ENCODE data around the gene RFTN1. TPM values are rescaled to one million over a fixed set of nuclear protein-coding genes. Genes with fewer than 3 reads are reported as not detected.

RFTN1 gene
- total and polyA plus RNA-seq, 9 of the 15 experiments (the other 6 are each of a cell fraction or from before 2014, with no cell fraction given), result 0.08 to 0.51 (median 0.11) TPM; not detected in 6

- TF ChIP-seq CXXC5 (CRISPR knock-in tag; IDR thresholded peaks at IDR 0.05), result peak; percentile 83
- peak; percentile 50 for TF ChIP-seq FOSL1 (tag; conservative IDR thresholded peaks at IDR 0.05)
- TF ChIP-seq HIVEP1 (CRISPR knock-in tag; IDR thresholded peaks at IDR 0.05), result 0 out of 2 replicates have a peak, but pooled peaks have one; percentile 30
- peak; percentile 92 for TF ChIP-seq EP300 (IDR thresholded peaks at IDR 0.05; ENCODE audit: low read length)
- TF ChIP-seq ATF3 (IDR thresholded peaks at IDR 0.05), result peak; percentile 85
- no peak for TF ChIP-seq ATF3 (CRISPR knock-in tag; conservative IDR thresholded peaks at IDR 0.05)
- TF ChIP-seq ZNF584 (CRISPR knock-in tag; IDR thresholded peaks at IDR 0.05; ENCODE audit: low read depth), result peak; percentile 16; the same call in 1 of the 2 replicates
- 0 out of 2 replicates have a peak, but pooled peaks have one; percentile 46 for TF ChIP-seq ZNF766 (CRISPR knock-in tag; conservative IDR thresholded peaks at IDR 0.05)
- peak; percentile 88 for TF ChIP-seq SMARCA4 (IDR thresholded peaks at IDR 0.05)
- no peak for TF ChIP-seq BCL6 (CRISPR knock-in tag; IDR thresholded peaks at IDR 0.05)
- 0 out of 2 replicates have a peak, but pooled peaks have one; percentile 33 for TF ChIP-seq ETV5 (CRISPR knock-in tag; IDR thresholded peaks at IDR 0.05; ENCODE audit: low read depth)
- 0 out of 2 replicates have a peak, but pooled peaks have one; percentile 26 for TF ChIP-seq NBN (IDR thresholded peaks at IDR 0.05; ENCODE audit: low read depth)
- peak; percentile 36; the same call in 1 of the 2 replicates for TF ChIP-seq ZEB2 (IDR thresholded peaks at IDR 0.05)
- TF ChIP-seq TCF3 (CRISPR knock-in tag; IDR thresholded peaks at IDR 0.05), result peak; percentile 91
- TF ChIP-seq NR2C1 (IDR thresholded peaks at IDR 0.05), result peak; percentile 86
- peak; percentile 95 for TF ChIP-seq NR2C1 (tag; IDR thresholded peaks at IDR 0.05)
- peak; percentile 89 for TF ChIP-seq CBFA2T3 (IDR thresholded peaks at IDR 0.05)
- TF ChIP-seq KLF16 (IDR thresholded peaks at IDR 0.05), result peak; percentile 87
- TF ChIP-seq MNT (conservative IDR thresholded peaks at IDR 0.05), result peak; percentile 24 to 37; a peak in 1 of 4 replicates
- peak; percentile 91 for TF ChIP-seq TEAD4 (IDR thresholded peaks at IDR 0.05; ENCODE audit: low read length)
- TF ChIP-seq TEAD4 (CRISPR knock-in tag; IDR thresholded peaks at IDR 0.05; ENCODE audit: borderline replicate concordance), result no peak
- TF ChIP-seq NFE2 (IDR thresholded peaks at IDR 0.05; ENCODE audit: low read depth), result 0 out of 2 replicates have a peak, but pooled peaks have one; percentile 14
- TF ChIP-seq CUX1 (CRISPR knock-in tag; IDR thresholded peaks at IDR 0.05), result no peak
Measured at GRCh38 chr3:16546186-16547010, 32.9 kb upstream of the RFTN1 start (continued).
